Dermis blood vessel endothelial cell (primary cell): ENCODE results near the gene ACOX2. TPM values are rescaled to one million over a fixed set of nuclear protein-coding genes. Genes with fewer than 3 reads are reported as not detected.
A peak's percentile ranks its signal among the peaks of the same experiment; 100 is the strongest.

Source experiments
- DNase-seq: peaks from one replicate; pipeline ENCODE4 v3.0.0; 2010
- total RNA-seq: library from RNA; depleted of rRNA; stranded (reverse); fragments of >200 nt; gene quantifications from 2 replicates; pipeline ENCODE4 v1.2.3, GENCODE V29; 2014

The ACOX2 gene
- total RNA-seq, 1 donor from 2014 or later = 1.5 TPM

DNA sequence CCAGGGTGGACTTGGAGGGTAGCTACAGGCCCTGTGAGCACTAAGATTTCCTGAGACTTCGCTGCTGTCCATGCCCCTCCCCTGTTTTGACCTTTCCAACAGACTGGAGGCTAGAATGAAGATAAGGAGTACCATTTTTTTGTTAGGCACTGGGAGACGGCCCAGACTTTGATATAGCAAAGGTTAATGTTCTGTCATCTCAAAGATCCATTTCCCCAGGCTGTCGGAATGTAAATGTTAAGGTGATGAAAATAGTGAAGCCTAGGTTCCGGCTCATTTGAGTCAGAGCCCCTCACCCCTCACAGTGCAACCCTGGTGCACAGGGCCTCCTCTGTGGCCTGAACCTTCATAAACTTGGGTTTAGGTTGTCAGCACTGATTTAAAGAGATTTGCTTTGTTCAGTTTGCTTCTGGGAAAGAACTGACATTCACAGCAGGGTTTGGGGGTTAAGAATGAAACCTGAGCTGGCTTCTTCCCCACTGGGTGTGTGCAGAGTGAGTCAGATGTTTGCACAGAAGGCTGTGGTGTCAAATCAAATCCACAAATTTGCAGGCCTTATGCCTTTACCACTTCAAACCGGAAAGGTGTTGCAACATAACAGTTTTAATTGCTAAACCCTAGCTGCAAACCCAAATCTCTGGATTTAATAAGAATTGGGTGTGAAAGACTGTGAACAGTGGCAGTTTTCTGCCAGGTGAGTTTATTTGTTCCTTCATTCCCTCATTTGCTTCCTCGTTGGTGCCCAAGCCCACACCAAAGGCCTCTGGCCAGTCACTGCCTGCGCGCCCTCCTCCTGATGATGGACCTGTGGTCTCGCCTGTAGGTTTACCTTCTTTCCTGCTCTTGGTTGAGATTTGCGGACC lies 65.7 kb downstream of the ACOX2 start:
- peak; percentile 17 for DNase-seq

DNA sequence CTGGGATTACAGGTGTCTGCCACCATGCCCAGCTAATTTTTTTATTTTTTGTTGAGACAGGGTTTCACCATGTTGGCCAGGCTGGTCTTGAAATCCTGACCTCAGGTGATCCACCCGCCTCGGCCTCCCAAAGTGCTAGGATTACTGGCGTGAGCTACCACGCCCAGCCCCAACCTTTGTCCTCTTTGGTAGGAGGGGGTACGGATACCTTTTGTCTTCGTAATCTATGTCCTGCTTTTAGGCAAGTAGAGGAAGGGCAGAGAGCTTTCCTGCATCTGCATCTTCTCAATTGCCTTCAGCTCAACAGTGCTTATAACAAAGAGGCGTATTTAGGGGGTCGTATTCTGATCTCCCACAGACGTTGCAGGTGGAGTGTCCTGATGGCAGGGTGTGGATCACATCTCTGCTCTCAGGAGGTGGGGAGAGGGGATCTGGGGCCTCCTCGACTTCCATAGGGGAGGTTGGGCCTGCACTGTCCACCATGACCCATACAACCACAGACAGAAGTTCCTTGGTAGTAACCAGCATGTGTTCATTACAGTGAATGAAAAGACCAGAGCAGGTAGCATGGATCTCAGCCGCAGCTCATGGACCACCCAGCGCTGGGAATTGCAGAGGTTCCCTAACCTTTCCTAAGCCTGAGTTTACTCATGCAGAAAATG lies 66.5 kb downstream of the ACOX2 start:
- no peak for DNase-seq

DNA sequence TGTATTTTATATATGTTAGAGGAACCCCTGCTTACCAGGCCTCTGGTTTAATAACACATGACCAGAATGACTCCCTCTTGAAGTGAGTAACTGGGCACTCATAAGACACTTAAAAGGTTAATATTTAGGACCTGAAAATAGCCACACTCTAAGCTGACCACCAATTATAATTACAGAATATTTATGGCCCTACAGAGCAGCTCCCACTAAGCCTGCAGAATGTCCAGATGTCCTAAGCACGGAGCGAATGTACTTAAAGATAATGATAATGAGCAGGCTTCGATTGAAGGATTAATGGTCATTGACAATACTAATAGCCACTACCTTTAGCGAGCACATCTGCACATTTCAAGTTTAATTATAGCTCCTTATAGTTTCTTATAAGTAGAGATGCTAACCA lies 67.9 kb downstream of the ACOX2 start:
- no peak for DNase-seq

DNA sequence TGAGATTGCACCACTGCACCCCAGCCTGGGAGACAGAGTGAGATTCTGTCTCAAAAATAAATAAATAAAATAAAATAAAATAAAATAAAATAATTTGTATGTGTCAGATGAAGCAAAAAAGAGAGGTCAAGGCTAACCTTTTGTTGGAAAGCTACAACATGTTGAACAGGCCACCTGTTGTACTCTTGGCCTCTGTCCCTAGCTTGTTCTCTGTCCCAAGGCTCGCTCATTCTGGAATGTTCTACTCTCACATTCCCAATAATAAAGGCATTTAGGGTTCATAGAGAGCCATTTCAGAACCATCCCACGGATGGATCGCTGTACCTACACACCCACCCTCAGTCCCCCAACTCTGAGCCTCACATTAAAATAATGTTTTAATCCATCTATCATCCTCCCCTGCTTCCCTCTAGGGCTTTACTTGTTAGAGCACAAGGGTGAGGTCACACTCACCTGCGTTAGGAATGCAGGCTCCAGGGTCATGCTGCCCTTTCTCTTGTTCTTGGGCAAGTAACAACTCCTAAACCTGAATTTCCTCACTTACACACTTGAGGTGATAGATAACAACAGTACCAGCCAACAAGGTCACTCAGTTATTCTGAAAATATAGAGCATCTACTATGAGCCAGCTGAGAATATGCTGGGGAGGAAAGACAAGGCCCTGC lies 70.0 kb downstream of the ACOX2 start:
- DNase-seq = no peak

DNA sequence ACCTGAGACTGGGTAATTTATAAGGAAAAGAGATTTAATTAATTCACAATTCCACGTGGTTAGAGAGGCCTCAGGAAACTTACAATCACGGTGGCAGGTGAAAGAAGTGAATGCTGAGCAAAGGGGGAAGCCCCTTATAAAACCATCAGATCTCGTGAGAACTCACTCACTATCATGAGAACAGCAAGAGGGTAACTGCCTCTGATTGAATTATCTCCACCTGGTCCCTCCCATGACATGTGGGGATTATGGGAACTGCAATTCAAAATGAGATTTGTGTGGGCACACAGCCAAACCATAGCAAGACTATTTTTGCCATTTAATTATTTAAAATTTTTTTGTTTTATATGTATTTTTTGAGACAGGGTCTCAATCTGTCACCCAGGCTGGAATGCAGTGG lies 72.1 kb downstream of the ACOX2 start:
- DNase-seq = no peak

- DNase-seq = no peak
These were observed 73.1 kb downstream of the ACOX2 start for GRCh38 chr3:58463942-58464271.

DNA sequence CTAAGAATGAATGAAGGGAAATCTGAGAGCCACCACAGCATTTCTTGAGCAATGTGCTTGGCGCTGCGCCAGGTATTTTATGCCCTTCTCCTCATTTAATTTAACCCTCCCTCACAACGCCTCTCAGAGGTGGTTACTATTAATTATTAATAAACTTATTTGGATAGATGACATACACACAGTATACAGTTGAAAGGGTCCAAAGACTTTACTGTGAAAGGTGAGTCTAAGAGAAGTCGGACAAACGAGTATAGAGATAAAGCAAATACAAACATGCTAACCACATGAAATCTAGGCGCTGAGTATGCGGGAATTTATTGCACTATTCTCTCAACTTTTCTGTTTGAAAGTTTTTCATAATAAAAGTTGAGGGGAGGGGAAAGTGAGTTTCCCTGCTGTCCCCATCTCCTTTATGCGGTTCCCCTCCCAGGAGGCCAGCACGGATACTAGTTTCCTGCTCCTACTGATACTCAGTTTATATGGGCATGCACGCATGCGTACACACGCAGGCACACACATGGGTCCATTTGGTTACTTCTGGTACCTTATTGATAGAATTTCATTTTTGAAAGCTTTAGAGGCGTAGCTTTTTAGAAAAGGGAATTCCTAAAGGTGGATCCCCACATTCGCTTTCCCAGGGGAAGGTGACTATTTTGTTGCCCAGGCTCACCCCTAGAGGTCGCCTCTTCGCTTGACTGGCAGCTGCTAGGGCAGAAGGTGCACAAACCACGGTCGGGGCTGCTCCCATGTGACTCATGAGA lies 73.6 kb downstream of the ACOX2 start:
- DNase-seq = peak; percentile 77

GRCh38 chr3:58462829-58463180 lies 74.2 kb downstream of the ACOX2 start:
- no peak for DNase-seq

DNA sequence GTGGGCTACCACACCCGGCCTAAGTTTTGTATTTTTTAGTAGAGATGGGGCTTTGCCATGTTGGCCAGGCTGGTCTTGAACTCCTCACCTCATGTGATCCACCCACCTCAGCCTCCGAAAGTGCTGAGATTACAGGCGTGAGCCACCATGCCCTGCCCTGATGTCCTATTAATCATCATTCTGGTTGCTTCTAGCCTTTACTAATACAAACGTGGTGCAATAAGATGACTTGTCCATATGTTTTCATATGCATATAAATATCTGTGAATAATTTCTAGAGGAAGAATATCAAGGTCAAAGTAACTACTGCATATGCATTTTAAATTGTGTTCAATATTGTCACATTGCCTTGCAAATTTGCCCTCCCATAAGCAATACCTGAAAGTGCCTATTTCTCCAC lies 77.8 kb downstream of the ACOX2 start:
- DNase-seq = no peak

Other genes starting within 250 kb of the ACOX2 start
- 20.3 and 22.0 TPM in 2 replicates for gene RPP14, start 230.9 kb downstream of the ACOX2 start, total RNA-seq
- 10.2 and 16.0 TPM in 2 replicates for gene HTD2, start 230.7 kb downstream of the ACOX2 start, total RNA-seq
- gene PXK, start 204.3 kb downstream of the ACOX2 start, total RNA-seq = 22.7 and 30.6 TPM in 2 replicates
- gene PDHB, start 103.4 kb downstream of the ACOX2 start, total RNA-seq = 130 and 135 TPM in 2 replicates
- gene KCTD6, start 45.1 kb downstream of the ACOX2 start, total RNA-seq = 7.3 and 10.6 TPM in 2 replicates
- gene FAM107A, start 40.2 kb upstream of the ACOX2 start, total RNA-seq = 2.9 and 9.3 TPM in 2 replicates
- gene FAM3D, start 129.6 kb upstream of the ACOX2 start, total RNA-seq = 0.51 TPM in 1 of 2 replicates, not detected in the other